Activated B cell treated with CpG ODN at 0.5 μM for 24 hours (primary cell): Measurements from ENCODE around the gene NEURL4. TPM values are rescaled to one million over a fixed set of nuclear protein-coding genes. Genes with fewer than 3 reads are reported as not detected.

ENCODE experiments used
- ATAC-seq: fragments of 200-7000 bp; cut with Tn5 transposase; one replicate; pipeline ENCODE4 v1.10.0; 2021; ENCODE audit warnings: low read depth, mild to moderate bottlenecking, moderate library complexity
- CTCF ChIA-PET: fragments of 350-600 bp; sonication (Branson Sonifier 250); formaldehyde crosslinking; loops from one replicate; lab custom pipeline; 2021; ENCODE audit warnings: antibody characterized with exemption; lab: Charles Lee
- POLR2A ChIA-PET: fragments of 350-600 bp; sonication (Branson Sonifier 250); formaldehyde crosslinking; loops from one replicate; lab custom pipeline; 2021; ENCODE audit warnings: antibody characterized with exemption; lab: Charles Lee
- DNase-seq: peaks from one replicate; pipeline ENCODE4 v3.0.0; 2022
- H3K27ac Mint-ChIP-seq: one replicate; pipeline ENCODE4 v1.8.0; 2020; ENCODE audit warnings: mixed read lengths
- H3K27me3 Mint-ChIP-seq: one replicate; pipeline ENCODE4 v1.8.0; 2021; ENCODE audit warnings: mixed read lengths
- H3K36me3 Mint-ChIP-seq: one replicate; pipeline ENCODE4 v1.8.0; 2021; ENCODE audit warnings: low read depth, mixed read lengths
- H3K4me1 Mint-ChIP-seq: one replicate; pipeline ENCODE4 v1.8.0; 2021; ENCODE audit warnings: mixed read lengths
- H3K4me3 Mint-ChIP-seq: one replicate; pipeline ENCODE4 v1.8.0; 2020; ENCODE audit warnings: mild to moderate bottlenecking, mixed read lengths
- H3K9me3 Mint-ChIP-seq: one replicate; pipeline ENCODE4 v1.8.0; 2020; ENCODE audit warnings: mixed read lengths
- CTCF ChIP-seq: fragments of 200-600 bp; IDR thresholded peaks from one replicate; pipeline ENCODE4 v1.8.0; 2022; ENCODE audit warnings: antibody characterized with exemption, mild to moderate bottlenecking
- intact Hi-C: fragments of 100-400 bp; cut with micrococcal nuclease; formaldehyde crosslinking; loops from one replicate; pipeline ENCODE4 v1.15.1; 2024
- total RNA-seq: library from RNA; stranded (reverse); gene quantifications from 2 replicates; pipeline ENCODE4 v1.2.3, GENCODE V29; 2022

NEURL4 gene
- total RNA-seq, 1 donor from 2014 or later: 60.1 TPM

DNA sequence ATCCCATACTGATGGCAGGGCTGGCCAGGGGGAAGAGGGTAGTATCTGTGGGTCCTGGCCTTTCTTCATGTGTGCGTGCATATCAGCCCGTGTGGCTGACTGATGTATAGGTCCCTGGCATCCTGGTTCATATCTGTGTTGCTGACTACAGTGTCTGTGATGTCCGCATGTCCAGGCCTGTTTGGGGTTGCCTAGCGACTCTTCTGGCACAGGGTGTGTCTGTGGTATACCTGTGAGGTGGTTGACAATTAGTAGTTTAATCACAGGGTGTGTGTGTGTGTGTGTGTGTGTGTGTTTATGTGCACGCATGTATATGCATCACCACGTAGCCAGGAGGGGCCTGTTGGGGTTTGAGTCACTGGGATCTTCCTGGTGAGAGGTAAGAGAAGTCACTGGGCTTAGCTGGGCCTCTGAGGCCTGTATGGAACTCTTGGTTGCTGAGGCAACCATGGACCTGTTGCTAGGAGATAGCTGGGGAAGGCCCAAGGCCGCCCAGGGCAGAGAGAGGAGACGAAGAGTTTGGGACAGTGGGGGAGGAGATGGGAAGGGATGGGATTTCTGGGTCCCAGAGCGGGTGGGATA lies 25.2 kb upstream of the NEURL4 start:
- CTCF ChIA-PET: interaction anchor here (0.9 to 4.2 kb wide), 6 partner anchors 82 to 235 kb away, joined by 3 to 31 read pairs (median 7); partner anchors contain the start of gene SENP3
- peaks cover 42% of the 10 kb centered on the region for H3K4me1 Mint-ChIP-seq
- H3K27ac Mint-ChIP-seq: peak overlapping the region; percentile 43
- POLR2A ChIA-PET: interaction anchor here (0.6 to 2.0 kb wide), 4 partner anchors 17 to 130 kb away, joined by 3 to 10 read pairs (median 7); partner anchors contain the start of genes ACAP1, FGF11, NLGN2 and POLR2A
- peaks cover 2% of the 10 kb centered on the region for H3K36me3 Mint-ChIP-seq
- DNase-seq: no peak
- intact Hi-C loops: loop anchor here (5.0 kb wide), 1 partner anchor 137 kb away; the partner anchor contains the start of genes ACADVL and DLG4
- no peaks in the 10 kb centered on the region for H3K9me3 Mint-ChIP-seq
- TF ChIP-seq CTCF: no peak
- no peak overlapping the region for H3K4me3 Mint-ChIP-seq
- H3K27me3 Mint-ChIP-seq: no peaks in the 10 kb centered on the region
- no peak for ATAC-seq

GRCh38 chr17:7352910-7353635 lies 23.9 kb upstream of the NEURL4 start:
- Mint-ChIP-seq H3K36me3 (peaks cover 13% of the 10 kb centered on the region), H3K9me3 (no peaks in the 10 kb centered on the region), H3K27ac (peak overlapping the region; percentile 87), H3K27me3 (no peaks in the 10 kb centered on the region), H3K4me3 (peak overlapping the region; percentile 87), H3K4me1 (peaks cover 42% of the 10 kb centered on the region)
- no peak for ATAC-seq
- intact Hi-C loops: loop anchor here (1.0 to 5.0 kb wide), 5 partner anchors 29 to 308 kb away; partner anchors contain the start of genes ACADVL, DLG4, SENP3 and TMEM256
- no peak for DNase-seq
- ChIA-PET POLR2A (interaction anchor here (0.6 to 5.1 kb wide), 8 partner anchors 16 to 334 kb away, joined by 3 to 48 read pairs (median 4); partner anchors contain the start of genes ACAP1, NEURL4, PHF23 and POLR2A), CTCF (interaction anchor here (0.8 to 1.8 kb wide), 6 partner anchors 16 to 208 kb away, joined by 3 to 7 read pairs (median 4); partner anchors contain the start of genes ACAP1 and NEURL4)
- TF ChIP-seq CTCF: no peak

- no peak for ATAC-seq
- no peaks in the 10 kb centered on the region for H3K27me3 Mint-ChIP-seq
- DNase-seq: no peak
- no peaks in the 10 kb centered on the region for H3K9me3 Mint-ChIP-seq
- H3K4me3 Mint-ChIP-seq: peak overlapping the region; percentile 87
- peaks cover 42% of the 10 kb centered on the region for H3K4me1 Mint-ChIP-seq
- TF ChIP-seq CTCF: no peak
- CTCF ChIA-PET: interaction anchor here (0.9 to 1.8 kb wide), 4 partner anchors 16 to 208 kb away, joined by 4 to 7 read pairs (median 6); partner anchors contain the start of genes ACAP1 and NEURL4
- H3K36me3 Mint-ChIP-seq: peaks cover 17% of the 10 kb centered on the region
- POLR2A ChIA-PET: interaction anchor here (0.7 to 5.1 kb wide), 4 partner anchors 15 to 208 kb away, joined by 3 to 48 read pairs (median 4); partner anchors contain the start of genes ACAP1 and NEURL4
- intact Hi-C loops: loop anchor here (1.0 to 5.0 kb wide), 5 partner anchors 28 to 307 kb away; partner anchors contain the start of genes ACADVL, DLG4, SENP3 and TMEM256
- H3K27ac Mint-ChIP-seq: peak overlapping the region; percentile 87
Observed at GRCh38 chr17:7352503-7352889, 23.4 kb upstream of the NEURL4 start.

GRCh38 chr17:7351665-7352502 lies 22.7 kb upstream of the NEURL4 start, which contains the start of gene KCTD11:
Gene KCTD11, plus strand, starts transcription at chr17:7352162.
- no peak for TF ChIP-seq CTCF
- DNase-seq (peak; percentile 78), ATAC-seq (peak; percentile 63)
- ChIA-PET POLR2A (interaction anchor here (0.7 to 5.1 kb wide), 12 partner anchors 15 to 208 kb away, joined by 3 to 48 read pairs (median 5); partner anchors contain the start of genes ACAP1, GPS2, NEURL4 and POLR2A), CTCF (interaction anchor here (0.6 to 2.0 kb wide), 10 partner anchors 13 to 335 kb away, joined by 3 to 13 read pairs (median 3); partner anchors contain the start of genes ACAP1, NEURL4, SLC2A4 and TP53)
- H3K27ac Mint-ChIP-seq: peak within 1 kb of the TSS; percentile 87
- intact Hi-C loops: loop anchor here (1.0 to 5.0 kb wide), 11 partner anchors 23 to 336 kb away; partner anchors contain the start of genes ACADVL, DLG4, EIF5A and NEURL4
- no peaks in the 10 kb centered on the region for H3K27me3 Mint-ChIP-seq
- H3K4me3 Mint-ChIP-seq: peak within 1 kb of the TSS; percentile 87
- H3K36me3 Mint-ChIP-seq: peaks cover 22% of the 10 kb centered on the region
- peaks cover 42% of the 10 kb centered on the region for H3K4me1 Mint-ChIP-seq
- H3K9me3 Mint-ChIP-seq: no peaks in the 10 kb centered on the region
